ENCODE data around the gene LPIN1. TPM values are rescaled to one million over a fixed set of nuclear protein-coding genes. Genes with fewer than 3 reads are reported as not detected.

The LPIN1 gene
- total RNA-seq, 1 experiment from 2014 or later, result 4.4 TPM

DNA sequence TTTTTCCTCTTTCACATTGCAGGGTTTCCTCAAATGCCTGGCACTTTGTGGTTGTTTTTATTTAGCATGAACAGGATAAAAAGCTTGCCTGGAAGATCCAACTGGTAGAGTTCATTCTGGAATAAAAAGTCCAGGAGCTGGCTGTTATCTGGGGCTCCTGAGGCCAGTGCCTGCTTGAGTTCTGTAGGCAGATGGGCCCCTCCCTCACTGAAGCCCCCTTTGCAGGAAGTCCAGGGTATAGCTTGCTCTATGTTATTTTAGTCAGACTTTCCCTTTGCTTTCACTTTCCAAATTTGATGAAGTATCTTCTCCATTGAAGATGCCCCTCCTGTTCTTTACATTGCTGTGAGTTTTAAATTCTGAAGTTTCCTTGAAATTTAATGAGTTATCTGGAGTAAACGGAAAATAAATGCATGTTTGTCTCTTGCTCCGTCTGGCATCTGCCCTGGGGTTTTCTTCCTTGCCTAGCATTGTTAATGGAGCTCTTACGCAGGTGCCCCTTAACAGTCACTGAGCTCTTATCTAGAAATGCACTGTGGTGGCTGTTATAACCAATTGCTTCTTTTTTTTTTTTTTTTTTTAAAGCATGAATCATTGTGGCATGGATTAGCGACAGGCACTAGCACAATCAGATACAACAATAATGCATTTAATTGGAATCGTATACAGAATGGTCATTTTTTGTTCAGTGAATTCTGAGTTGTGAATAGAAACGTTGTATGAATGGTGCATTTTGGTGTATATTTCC is 27.0 kb upstream of the LPIN1 start:
- H3K4me2 ChIP-seq (ENCODE audit: insufficient read depth, insufficient read length, low read length), result no peak overlapping the region

More for the DNA sequence above, 27.0 kb upstream of the LPIN1 start:
- Histone ChIP-seq H3K4me1 (ENCODE audit: insufficient read depth, low read length) (no peaks in the 10 kb centered on the region), H3K27ac (ENCODE audit: insufficient read length, low read depth, low read length) (no peak overlapping the region), H3K14ac (ENCODE audit: insufficient read depth, low read length) (no peak overlapping the region), H3K18ac (ENCODE audit: insufficient read length, low read depth, low read length) (no peak overlapping the region), H3K4ac (ENCODE audit: low read depth, low read length) (no peak overlapping the region), H3T11ph (ENCODE audit: low read length) (no peak overlapping the region), H2BK20ac (ENCODE audit: low read depth, low read length, poor library complexity, severe bottlenecking) (no peak overlapping the region), H2BK15ac (ENCODE audit: low read depth, low read length) (no peak overlapping the region), H3K9ac (ENCODE audit: extremely low read depth, insufficient read length, low read length) (no peak overlapping the region), H3K23me2 (ENCODE audit: insufficient read length, low read depth, low read length, poor library complexity, severe bottlenecking) (no peaks in the 10 kb centered on the region), H3K9me3 (ENCODE audit: control insufficient read depth, low read depth, low read length) (no peaks in the 10 kb centered on the region), H4K91ac (ENCODE audit: insufficient read length, low read depth, low read length) (no peak overlapping the region), H4K20me1 (ENCODE audit: control insufficient read depth, insufficient read depth, insufficient read length) (no peaks in the 10 kb centered on the region), H2AFZ (ENCODE audit: low read length) (no peak overlapping the region), H3K27me3 (ENCODE audit: insufficient read depth, low read length) (no peaks in the 10 kb centered on the region), H4K8ac (replicated peaks; ENCODE audit: insufficient read length, low read depth, low read length) (no peak overlapping the region), H2BK120ac (ENCODE audit: low read depth, low read length, poor library complexity, severe bottlenecking) (no peak overlapping the region), H3K79me2 (ENCODE audit: insufficient read depth, low read length) (no peaks in the 10 kb centered on the region), H3K23ac (ENCODE audit: insufficient read length, low read depth, low read length) (no peak overlapping the region), H3K79me1 (ENCODE audit: insufficient read depth, low read depth, low read length, poor library complexity, severe bottlenecking) (no peaks in the 10 kb centered on the region), H2BK12ac (ENCODE audit: insufficient read length, low read depth, low read length) (no peak overlapping the region), H2AK5ac (ENCODE audit: insufficient read length, low read length) (no peak overlapping the region), H3K56ac (ENCODE audit: insufficient read length, low read depth, low read length) (no peak overlapping the region), H2BK5ac (ENCODE audit: insufficient read length, low read length) (no peak overlapping the region), H4K5ac (ENCODE audit: insufficient read length, low read depth, low read length) (no peak overlapping the region)
- H3K27ac Mint-ChIP-seq, result no peak overlapping the region
- H3K27me3 Mint-ChIP-seq (ENCODE audit: low read depth), result peaks cover 2% of the 10 kb centered on the region
- H3K4me1 Mint-ChIP-seq, result peaks cover 13 to 17% of the 10 kb centered on the region in 2 experiments
- TF ChIP-seq, protein P1, sequence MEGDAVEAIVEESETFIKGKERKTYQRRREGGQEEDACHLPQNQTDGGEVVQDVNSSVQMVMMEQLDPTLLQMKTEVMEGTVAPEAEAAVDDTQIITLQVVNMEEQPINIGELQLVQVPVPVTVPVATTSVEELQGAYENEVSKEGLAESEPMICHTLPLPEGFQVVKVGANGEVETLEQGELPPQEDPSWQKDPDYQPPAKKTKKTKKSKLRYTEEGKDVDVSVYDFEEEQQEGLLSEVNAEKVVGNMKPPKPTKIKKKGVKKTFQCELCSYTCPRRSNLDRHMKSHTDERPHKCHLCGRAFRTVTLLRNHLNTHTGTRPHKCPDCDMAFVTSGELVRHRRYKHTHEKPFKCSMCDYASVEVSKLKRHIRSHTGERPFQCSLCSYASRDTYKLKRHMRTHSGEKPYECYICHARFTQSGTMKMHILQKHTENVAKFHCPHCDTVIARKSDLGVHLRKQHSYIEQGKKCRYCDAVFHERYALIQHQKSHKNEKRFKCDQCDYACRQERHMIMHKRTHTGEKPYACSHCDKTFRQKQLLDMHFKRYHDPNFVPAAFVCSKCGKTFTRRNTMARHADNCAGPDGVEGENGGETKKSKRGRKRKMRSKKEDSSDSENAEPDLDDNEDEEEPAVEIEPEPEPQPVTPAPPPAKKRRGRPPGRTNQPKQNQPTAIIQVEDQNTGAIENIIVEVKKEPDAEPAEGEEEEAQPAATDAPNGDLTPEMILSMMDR (conservative IDR thresholded peaks at IDR 0.05), result no peak
- DNase-seq, result no peak
- no peaks in the 10 kb centered on the region; a peak in 2 of 7 replicates for H3K36me3 Mint-ChIP-seq (ENCODE audit: insufficient read depth in 1 of 3, low read depth in 3 of 3)
- H3K9me3 Mint-ChIP-seq, result no peaks in the 10 kb centered on the region
- no CpG with 5 or more reads among the region's 6 CpGs for WGBS (ENCODE audit: extremely low coverage, insufficient read length, low lambda C conversion rate)
- no peak overlapping the region for H3K4me3 Mint-ChIP-seq

Data from H9 (cell line).